Skin of body (tissue), 2 donors: ENCODE results near the gene MDFIC. TPM values are rescaled to one million over a fixed set of nuclear protein-coding genes. Genes with fewer than 3 reads are reported as not detected.

Source experiments
- DNase-seq: peaks from one replicate; lab custom pipeline; 2025; lab: John Stamatoyannopoulos, UW
- total RNA-seq: library from RNA; depleted of rRNA; stranded (reverse); fragments of >200 nt; gene quantifications from one replicate; pipeline ENCODE4 v1.2.3, GENCODE V29; 2014

The MDFIC gene
- total RNA-seq, 1 donor from 2014 or later: 25.6 TPM

- no peak for DNase-seq
These were observed 30.4 kb downstream of the MDFIC start for GRCh38 chr7:114952296-114952695.

GRCh38 chr7:114953724-114954123, 31.8 kb downstream of the MDFIC start:
- no peak for DNase-seq

- no peak for DNase-seq
These were observed 34.8 kb downstream of the MDFIC start for GRCh38 chr7:114956702-114957101.

- DNase-seq: no peak
These were observed 35.5 kb downstream of the MDFIC start for GRCh38 chr7:114957444-114957843.

- DNase-seq: no peak
These were observed 38.0 kb downstream of the MDFIC start for GRCh38 chr7:114959931-114960330.

- DNase-seq: no peak
These were observed 40.5 kb downstream of the MDFIC start for GRCh38 chr7:114962441-114962840.

- no peak for DNase-seq
These were observed 44.3 kb downstream of the MDFIC start for GRCh38 chr7:114966156-114966555.

- no peak for DNase-seq
These were observed 47.2 kb downstream of the MDFIC start for GRCh38 chr7:114969096-114969495.

- DNase-seq: no peak
These were observed 48.4 kb downstream of the MDFIC start for GRCh38 chr7:114970308-114970707.

GRCh38 chr7:114970732-114971131, 48.8 kb downstream of the MDFIC start:
- DNase-seq: no peak

GRCh38 chr7:114972567-114972966, 50.7 kb downstream of the MDFIC start:
- DNase-seq: no peak

GRCh38 chr7:114973147-114973546, 51.3 kb downstream of the MDFIC start:
- no peak for DNase-seq

GRCh38 chr7:114975401-114975800, 53.5 kb downstream of the MDFIC start:
- no peak for DNase-seq

- no peak for DNase-seq
These were observed 54.8 kb downstream of the MDFIC start for GRCh38 chr7:114976666-114977065.

GRCh38 chr7:114977277-114977676, 55.4 kb downstream of the MDFIC start:
- no peak for DNase-seq

- DNase-seq: no peak
These were observed 57.5 kb downstream of the MDFIC start for GRCh38 chr7:114979388-114979787.

- DNase-seq: no peak
These were observed 58.1 kb downstream of the MDFIC start for GRCh38 chr7:114979803-114980507.

GRCh38 chr7:114981323-114981722, 59.4 kb downstream of the MDFIC start:
- no peak for DNase-seq

- no peak for DNase-seq
These were observed 63.3 kb downstream of the MDFIC start for GRCh38 chr7:114985116-114985715.

GRCh38 chr7:114986190-114987180, 64.6 kb downstream of the MDFIC start:
- no peak for DNase-seq

- no peak for DNase-seq
These were observed 66.1 kb downstream of the MDFIC start for GRCh38 chr7:114988026-114988425.

GRCh38 chr7:114988755-114989375, 67.0 kb downstream of the MDFIC start:
- no peak for DNase-seq
